Neural crest cell (in vitro differentiated cells): ENCODE results near the gene USP46. TPM values are rescaled to one million over a fixed set of nuclear protein-coding genes. Genes with fewer than 3 reads are reported as not detected.

Experiments used
- DNase-seq: peaks from one replicate; pipeline ENCODE4 v3.0.0; 2021; ENCODE audit warnings: low read depth, mixed read lengths, low spot score
- H3K27ac Mint-ChIP-seq: one replicate; pipeline ENCODE4 v1.8.0; 2021; ENCODE audit warnings: mild to moderate bottlenecking, mixed read lengths; ENCODE audit not compliant: unreplicated experiment
- H3K27me3 Mint-ChIP-seq: 2 replicates; pipeline ENCODE4 v1.8.0; 2021; ENCODE audit warnings: low read depth, mild to moderate bottlenecking, mixed read lengths
- H3K36me3 Mint-ChIP-seq: 2 replicates; pipeline ENCODE4 v1.8.0; 2021; ENCODE audit warnings: low read depth, mild to moderate bottlenecking, mixed read lengths
- H3K4me1 Mint-ChIP-seq: 2 replicates; pipeline ENCODE4 v1.8.0; 2021; ENCODE audit warnings: mixed read lengths
- H3K4me3 Mint-ChIP-seq: one replicate; pipeline ENCODE4 v1.8.0; 2021; ENCODE audit warnings: mild to moderate bottlenecking, mixed read lengths
- H3K9me3 Mint-ChIP-seq: 2 replicates; pipeline ENCODE4 v1.8.0; 2021; ENCODE audit warnings: mixed read lengths
- total RNA-seq: library from RNA; stranded (reverse); gene quantifications from 2 replicates; pipeline ENCODE4 v1.2.1, GENCODE V29; 2021
- TF ChIP-seq, protein P1 (sequence below): fragments of 200-600 bp; sonication (generic); conservative IDR thresholded peaks from 2 replicates; pipeline ENCODE4 v1.5.0; 2021; ENCODE audit warnings: antibody characterized with exemption, mild to moderate bottlenecking

Gene USP46
- total RNA-seq, 1 donor from 2014 or later = 41.1 TPM

DNA sequence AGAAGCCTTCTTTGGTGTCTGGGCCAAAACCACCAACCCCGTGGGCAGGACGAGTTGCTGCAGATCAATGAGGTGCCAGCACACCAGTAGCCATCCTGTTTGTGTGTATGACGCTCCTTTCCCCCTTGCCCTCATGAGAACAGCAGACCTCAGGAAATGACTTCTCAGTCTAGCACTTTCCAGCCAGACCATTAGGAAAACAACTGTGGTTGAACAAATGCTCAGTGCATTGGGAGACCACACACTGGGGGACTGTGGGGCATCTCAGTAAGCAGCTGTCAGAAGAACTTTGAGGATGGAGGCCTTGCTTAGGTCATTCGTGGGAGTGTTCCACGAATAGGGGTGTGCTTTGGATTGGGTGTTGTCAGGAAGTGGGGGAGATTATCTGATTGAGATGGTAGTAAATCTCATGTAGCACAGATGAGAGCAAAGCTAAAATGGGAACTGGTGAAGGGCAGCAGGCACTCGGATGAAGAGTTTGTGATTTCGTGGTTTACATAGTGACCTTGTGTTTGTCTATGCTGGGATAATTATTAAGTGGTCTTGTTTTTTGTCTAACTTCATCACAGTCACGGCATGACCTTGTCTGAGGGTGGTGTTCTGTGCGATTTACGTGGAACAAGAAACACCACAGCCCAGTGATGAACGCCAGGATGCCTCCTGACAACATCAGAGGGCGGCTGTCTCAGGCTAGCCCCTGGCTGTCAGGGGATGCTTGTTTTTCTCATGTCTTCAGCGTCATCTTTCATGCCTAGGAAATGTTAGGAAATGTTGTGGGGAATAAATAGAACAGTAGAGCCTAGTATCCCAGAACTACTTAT, 70.1 kb downstream of the USP46 start:
- H3K27me3 Mint-ChIP-seq = no peaks in the 10 kb centered on the region
- no peak for DNase-seq
- H3K36me3 Mint-ChIP-seq = peaks cover 3% of the 10 kb centered on the region
- no peak overlapping the region for H3K4me3 Mint-ChIP-seq
- TF ChIP-seq, protein P1, sequence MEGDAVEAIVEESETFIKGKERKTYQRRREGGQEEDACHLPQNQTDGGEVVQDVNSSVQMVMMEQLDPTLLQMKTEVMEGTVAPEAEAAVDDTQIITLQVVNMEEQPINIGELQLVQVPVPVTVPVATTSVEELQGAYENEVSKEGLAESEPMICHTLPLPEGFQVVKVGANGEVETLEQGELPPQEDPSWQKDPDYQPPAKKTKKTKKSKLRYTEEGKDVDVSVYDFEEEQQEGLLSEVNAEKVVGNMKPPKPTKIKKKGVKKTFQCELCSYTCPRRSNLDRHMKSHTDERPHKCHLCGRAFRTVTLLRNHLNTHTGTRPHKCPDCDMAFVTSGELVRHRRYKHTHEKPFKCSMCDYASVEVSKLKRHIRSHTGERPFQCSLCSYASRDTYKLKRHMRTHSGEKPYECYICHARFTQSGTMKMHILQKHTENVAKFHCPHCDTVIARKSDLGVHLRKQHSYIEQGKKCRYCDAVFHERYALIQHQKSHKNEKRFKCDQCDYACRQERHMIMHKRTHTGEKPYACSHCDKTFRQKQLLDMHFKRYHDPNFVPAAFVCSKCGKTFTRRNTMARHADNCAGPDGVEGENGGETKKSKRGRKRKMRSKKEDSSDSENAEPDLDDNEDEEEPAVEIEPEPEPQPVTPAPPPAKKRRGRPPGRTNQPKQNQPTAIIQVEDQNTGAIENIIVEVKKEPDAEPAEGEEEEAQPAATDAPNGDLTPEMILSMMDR = no peak
- H3K27ac Mint-ChIP-seq = no peak overlapping the region
- H3K9me3 Mint-ChIP-seq = no peaks in the 10 kb centered on the region
- H3K4me1 Mint-ChIP-seq = no peaks in the 10 kb centered on the region

DNA sequence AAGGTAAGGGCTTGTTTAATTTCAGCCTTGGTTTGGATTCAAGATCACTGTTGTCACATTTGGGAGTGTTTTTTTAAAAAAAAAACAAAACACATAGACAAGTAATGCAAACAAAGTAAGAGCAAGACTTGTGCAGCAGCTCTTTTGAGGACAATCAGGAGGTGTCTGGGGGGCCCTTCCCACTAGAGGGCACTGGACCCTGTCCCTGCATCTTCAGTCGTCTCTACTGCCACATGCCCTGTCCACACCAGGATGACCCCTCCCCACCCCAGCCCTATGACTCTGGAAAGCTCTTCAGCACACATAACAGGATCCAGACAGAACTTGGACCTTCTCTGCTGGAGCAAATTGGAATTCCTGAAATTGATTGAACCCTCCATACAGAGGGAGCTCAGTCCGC, 71.0 kb downstream of the USP46 start:
- Mint-ChIP-seq H3K9me3 (no peaks in the 10 kb centered on the region), H3K27ac (no peak overlapping the region), H3K4me3 (no peak overlapping the region), H3K36me3 (peaks cover 3% of the 10 kb centered on the region), H3K4me1 (no peaks in the 10 kb centered on the region), H3K27me3 (no peaks in the 10 kb centered on the region)
- TF ChIP-seq, protein P1 = peak; percentile 51
- peak; percentile 12 for DNase-seq

DNA sequence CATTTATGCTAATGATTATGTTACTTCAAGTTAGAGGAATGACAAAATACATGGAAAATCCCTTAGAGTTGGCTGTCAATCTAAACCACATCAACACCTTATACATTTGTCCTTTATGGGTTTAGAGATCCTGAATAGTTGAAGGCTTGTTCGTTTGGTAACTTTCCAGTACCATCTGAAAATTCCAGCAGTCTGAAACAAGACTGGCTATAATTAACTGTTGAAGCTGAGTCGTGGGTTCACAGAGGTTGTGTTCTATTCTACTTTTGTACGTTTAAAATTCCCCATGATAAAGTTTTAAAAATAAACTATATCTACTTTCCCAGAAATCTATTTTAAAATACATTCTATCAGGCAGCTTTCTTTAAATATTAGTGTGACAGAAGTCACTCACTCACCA, 73.0 kb downstream of the USP46 start:
- H3K27ac Mint-ChIP-seq = no peak overlapping the region
- no peaks in the 10 kb centered on the region for H3K27me3 Mint-ChIP-seq
- no peaks in the 10 kb centered on the region for H3K4me1 Mint-ChIP-seq
- H3K4me3 Mint-ChIP-seq = no peak overlapping the region
- TF ChIP-seq, protein P1 = no peak
- H3K36me3 Mint-ChIP-seq = no peaks in the 10 kb centered on the region
- H3K9me3 Mint-ChIP-seq = no peaks in the 10 kb centered on the region
- no peak for DNase-seq

DNA sequence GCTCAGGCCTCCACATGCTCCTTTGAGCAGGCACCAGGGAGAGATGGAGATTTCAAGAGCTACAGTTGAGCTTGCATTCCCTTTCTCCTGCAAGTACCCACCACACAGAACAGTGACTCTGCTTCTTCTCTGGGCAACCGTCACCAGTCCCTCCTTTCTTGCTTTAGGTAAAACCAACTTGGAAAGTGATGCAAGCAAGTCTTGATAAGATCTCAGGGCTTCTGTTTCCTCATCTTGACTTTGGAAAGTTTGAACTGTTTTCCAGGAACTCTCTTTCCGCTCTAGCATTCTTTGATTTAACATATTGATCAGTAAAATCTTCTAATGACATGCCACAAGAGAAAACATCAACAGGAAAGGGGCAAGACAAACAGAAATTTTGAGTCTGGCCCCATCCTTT, 73.7 kb downstream of the USP46 start:
- TF ChIP-seq, protein P1 = no peak
- H3K27ac Mint-ChIP-seq = no peak overlapping the region
- no peaks in the 10 kb centered on the region for H3K9me3 Mint-ChIP-seq
- no peaks in the 10 kb centered on the region for H3K36me3 Mint-ChIP-seq
- H3K27me3 Mint-ChIP-seq = no peaks in the 10 kb centered on the region
- H3K4me3 Mint-ChIP-seq = no peak overlapping the region
- no peaks in the 10 kb centered on the region for H3K4me1 Mint-ChIP-seq
- DNase-seq = no peak

DNA sequence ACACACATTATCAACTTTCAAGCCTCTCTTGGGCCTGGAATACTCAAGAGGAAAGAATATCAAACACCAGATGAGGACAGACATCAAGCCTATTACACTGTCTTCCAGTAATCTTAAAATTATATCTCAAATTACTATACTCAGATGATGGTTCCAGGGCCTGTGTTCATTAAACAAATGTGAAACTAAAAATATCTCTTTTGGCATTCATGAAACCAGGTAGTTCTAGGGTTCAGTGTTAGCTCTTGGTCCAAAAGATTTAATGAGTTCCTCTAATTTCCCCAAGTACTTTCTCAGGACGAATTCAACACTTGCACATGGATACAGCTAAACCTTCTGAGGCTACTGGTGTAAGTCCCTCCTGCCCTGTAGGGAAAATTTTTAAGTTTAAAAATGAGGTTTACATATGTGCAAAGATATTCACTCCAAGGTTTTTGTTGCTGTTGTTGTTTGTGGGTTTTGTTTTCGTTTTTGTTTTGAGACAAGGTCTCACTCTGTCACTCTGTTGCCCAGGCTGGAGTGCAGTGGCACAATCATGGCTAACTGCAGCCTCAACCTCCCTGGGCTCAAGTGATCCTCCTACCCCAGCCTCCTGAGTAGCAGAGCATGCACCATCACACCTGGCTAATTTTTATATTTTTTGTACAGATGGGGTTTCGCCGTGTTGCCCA, 79.4 kb downstream of the USP46 start:
- Mint-ChIP-seq H3K4me1 (no peaks in the 10 kb centered on the region), H3K27ac (no peak overlapping the region), H3K9me3 (no peaks in the 10 kb centered on the region), H3K4me3 (no peak overlapping the region), H3K36me3 (no peaks in the 10 kb centered on the region), H3K27me3 (no peaks in the 10 kb centered on the region)
- TF ChIP-seq, protein P1 = no peak
- DNase-seq = no peak
